Upper lobe of left lung (tissue), 4 donors: Measurements from ENCODE around the gene ABI1.

ENCODE experiments used
- POLR2AphosphoS5 ChIP-seq, 2 donors: sonication (generic); formaldehyde crosslinking; IDR thresholded peaks; one replicate each; pipeline ENCODE4 v1.5.1; 2017; ENCODE audit warnings: antibody characterized with exemption in 2 of 2
- TF ChIP-seq, protein P1 (sequence below), 6 experiments: fragments of 450-650 bp in 4 of 6; fragments of 200-600 bp in 2 of 6; sonication (generic) in 2 of 6; IDR thresholded peaks; one replicate each; pipeline ENCODE4 v1.5.1; 2016 to 2019; ENCODE audit warnings: antibody characterized with exemption in 6 of 6

DNA sequence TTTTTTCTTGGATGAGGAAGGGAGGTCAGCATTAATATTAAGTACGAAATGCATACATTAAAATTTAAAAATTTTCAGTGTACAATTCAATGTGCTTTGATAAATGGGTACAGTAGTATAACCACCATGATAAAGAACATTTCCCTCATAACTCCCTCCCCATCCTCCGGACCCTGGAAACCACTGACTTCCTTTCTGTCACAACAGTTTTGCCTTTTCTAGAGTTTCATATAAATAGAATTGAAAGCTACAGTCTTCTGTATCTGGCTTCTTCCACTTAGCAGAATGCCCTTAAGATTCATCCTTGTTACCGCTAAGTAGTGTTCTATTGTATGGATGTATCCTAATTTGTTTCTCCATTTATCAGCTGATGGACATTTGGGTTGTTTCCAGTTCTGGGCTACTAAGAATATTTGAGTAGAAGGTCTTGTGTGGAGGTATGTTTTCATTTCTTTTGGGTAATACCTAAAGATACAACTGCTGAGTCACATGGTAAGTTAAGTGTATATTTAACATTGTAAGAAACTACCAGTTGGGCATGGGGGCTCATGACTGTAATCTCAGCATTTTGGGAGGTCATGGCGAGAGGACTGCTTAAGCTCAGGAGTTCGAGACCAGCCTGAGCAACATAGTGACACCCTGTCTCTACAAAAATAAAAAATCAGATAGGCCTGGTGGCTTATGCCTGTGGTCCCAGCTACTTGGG is 30.8 kb downstream of the ABI1 start:
- TF ChIP-seq POLR2AphosphoS5 (IDR thresholded peaks at IDR 0.05) = no peak
- TF ChIP-seq, protein P1, sequence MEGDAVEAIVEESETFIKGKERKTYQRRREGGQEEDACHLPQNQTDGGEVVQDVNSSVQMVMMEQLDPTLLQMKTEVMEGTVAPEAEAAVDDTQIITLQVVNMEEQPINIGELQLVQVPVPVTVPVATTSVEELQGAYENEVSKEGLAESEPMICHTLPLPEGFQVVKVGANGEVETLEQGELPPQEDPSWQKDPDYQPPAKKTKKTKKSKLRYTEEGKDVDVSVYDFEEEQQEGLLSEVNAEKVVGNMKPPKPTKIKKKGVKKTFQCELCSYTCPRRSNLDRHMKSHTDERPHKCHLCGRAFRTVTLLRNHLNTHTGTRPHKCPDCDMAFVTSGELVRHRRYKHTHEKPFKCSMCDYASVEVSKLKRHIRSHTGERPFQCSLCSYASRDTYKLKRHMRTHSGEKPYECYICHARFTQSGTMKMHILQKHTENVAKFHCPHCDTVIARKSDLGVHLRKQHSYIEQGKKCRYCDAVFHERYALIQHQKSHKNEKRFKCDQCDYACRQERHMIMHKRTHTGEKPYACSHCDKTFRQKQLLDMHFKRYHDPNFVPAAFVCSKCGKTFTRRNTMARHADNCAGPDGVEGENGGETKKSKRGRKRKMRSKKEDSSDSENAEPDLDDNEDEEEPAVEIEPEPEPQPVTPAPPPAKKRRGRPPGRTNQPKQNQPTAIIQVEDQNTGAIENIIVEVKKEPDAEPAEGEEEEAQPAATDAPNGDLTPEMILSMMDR (IDR thresholded peaks at IDR 0.05) = no peak
